HG03039 (cell line): ENCODE measurements around the gene HRH2.
"Not testable (repeated sequence)": the region's sequence is repeated elsewhere in the genome, so short reads cannot be mapped to it uniquely, and the experiment has no call there.

Experiments used
- ATAC-seq: cut with Tn5 transposase; IDR thresholded peaks from one replicate; pipeline ENCODE4 v1.9.1; 2021; ENCODE audit warnings: mild to moderate bottlenecking, moderate library complexity; ENCODE audit not compliant: unreplicated experiment

The HRH2 gene

GRCh38 chr5:175712681-175713085 lies 54.8 kb downstream of the HRH2 start:
- ATAC-seq, result no peak

DNA sequence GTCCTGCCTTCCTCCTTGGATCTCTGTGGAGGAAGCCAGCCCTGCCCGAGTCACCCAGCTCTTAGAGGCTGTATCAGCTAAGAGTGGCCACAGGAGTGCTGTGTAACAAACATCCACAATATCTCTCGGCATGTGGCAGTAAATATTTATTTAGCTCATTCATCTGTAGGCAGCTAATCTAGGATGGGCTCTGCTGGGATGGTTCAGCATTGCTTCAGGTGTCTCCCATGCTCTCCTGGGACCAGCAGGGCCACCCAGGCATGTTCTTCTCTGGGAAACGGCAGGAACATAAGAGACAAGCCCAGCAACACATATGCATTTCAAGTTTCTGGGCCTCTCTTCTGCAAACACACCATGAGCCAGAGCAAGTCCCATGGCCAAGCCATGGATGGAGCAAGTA lies 56.1 kb downstream of the HRH2 start:
- no peak for ATAC-seq

DNA sequence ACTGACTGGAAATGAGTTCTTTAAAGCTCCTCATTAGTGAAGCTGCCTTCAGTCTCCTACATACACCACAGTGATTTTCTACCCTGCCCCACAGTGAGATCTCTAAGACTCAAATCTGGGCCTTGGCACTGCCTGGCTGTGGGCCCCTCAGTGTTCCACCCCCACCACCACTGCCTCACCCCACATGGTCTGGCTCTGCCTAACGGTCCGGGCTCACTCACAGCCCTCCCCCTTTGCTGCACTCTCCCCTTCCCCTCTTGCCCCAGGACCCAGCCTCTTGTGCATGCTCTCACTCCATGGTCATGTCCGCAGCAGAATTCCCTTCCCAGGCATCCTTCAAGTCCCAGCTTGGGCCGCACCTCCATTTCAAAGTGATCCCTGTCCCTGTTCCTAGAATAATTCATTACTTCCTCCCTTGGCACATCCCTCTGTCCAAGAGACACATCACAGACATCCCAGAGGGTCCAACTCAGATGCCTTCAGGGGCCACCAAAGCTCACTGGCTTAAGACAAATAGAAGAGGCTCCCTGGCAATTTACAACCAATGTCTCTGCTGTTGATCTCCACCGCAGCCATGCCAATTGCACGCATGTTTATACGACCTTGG lies 56.7 kb downstream of the HRH2 start:
- no peak for ATAC-seq

DNA sequence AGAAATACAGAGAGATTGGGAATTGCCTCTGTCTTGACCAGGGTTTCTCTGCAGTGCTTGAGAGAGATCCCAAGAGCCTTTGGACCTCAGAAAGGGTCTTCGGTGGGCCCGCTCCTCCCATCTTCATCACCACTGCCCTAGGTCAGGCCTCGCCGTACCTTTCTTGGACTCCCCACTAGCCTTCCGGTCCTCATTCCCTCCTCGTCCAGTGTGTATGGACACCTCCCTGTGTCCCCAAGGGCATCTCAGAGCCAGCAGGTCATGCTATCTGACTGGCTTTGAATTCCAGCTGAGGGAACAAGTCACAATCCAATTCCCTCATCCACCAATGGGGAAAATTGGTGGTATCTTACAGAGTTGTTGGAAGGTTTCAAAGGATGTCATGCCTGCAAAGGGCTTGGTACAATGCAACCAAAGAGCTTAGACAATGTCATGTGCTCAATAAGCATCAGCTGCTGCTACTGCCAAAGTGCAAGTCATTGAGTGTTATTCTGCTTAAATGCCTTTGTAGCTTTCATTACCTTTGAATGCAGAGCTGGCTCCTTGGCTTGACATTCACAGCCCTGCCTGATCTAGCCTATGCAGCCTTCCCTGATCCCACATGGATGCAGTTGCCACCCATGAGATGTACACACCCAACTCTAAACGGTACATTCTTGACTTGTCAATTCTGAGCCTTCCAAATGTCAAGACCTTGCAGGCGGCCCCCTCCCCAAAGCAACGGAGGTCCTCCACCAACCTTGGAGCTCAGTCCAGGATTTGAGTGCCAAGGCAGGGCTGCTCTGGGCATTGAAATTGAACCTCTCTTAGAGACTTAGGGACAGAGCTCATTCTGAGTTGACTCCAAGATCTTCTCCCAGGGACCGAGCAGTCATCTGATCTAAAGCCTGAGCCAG lies 58.0 kb downstream of the HRH2 start:
- ATAC-seq, result no peak

DNA sequence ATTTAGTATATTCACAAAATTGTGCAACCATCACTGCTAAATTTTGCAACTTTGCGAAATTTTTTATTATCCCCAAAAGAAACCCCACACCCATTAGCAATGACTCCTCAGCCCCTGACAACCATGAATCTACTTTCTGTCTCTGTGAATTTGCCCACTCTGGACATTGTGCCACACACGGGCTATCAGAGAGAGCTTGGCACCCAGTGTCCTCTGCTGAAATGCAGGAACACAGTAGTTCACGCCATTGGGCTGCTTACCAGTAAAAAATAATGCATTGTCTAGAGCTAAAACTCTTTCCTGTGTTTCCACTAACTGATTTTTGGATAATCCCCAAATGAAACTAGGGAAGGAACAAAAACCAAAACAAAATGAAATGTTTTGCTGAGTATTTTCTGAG lies 60.0 kb downstream of the HRH2 start:
- ATAC-seq, result no peak

GRCh38 chr5:175718401-175719108 lies 60.7 kb downstream of the HRH2 start:
- ATAC-seq, result no peak

- ATAC-seq, result not testable (repeated sequence)
These were observed 61.2 kb downstream of the HRH2 start for GRCh38 chr5:175719109-175719432.

DNA sequence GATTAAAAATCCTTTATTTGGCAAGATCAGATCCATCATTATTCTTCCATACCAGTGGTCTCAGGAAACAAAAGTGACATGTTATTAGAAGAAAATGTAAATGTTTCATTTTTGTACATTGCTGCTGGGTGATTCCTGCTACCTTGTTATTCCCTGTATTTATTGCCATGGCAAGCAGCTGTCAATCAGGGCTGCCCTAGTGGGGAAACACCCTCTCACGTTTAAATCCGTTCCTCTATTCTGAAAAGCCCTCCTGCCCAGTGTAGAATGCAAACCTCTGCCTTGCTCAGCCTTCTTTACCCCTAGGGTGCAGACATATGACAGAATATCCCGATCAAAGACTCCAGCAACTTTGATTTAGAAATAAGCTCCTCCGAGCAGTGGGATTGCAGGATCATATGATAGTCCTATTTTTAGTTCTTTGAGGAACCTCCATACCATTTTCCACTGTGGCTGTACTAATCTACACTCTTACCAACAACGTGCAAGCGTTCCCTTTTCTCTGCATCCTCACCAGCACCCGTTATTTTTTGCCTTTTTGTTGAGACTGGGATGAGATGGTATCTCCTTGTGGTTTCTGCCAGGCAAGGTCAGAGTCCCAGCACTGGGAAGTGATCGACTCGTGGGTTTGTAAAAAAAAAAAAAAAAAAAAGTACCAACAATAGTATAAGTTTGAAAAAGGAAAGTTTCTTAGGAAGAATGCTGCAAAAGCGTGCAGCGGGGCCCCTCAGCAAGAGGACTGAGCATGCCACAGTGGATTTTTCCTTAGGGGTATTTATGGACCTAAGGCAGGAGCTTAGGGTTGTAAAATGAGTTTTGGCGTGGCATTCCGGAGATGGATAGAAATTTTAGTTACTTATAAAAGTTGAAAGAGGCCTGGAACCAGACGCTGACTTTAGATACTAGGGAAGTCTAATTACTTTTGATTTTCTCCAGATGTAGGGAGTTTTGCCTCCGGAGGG lies 66.7 kb downstream of the HRH2 start:
- ATAC-seq, result no peak

GRCh38 chr5:175728316-175728715 lies 70.4 kb downstream of the HRH2 start:
- no peak for ATAC-seq

DNA sequence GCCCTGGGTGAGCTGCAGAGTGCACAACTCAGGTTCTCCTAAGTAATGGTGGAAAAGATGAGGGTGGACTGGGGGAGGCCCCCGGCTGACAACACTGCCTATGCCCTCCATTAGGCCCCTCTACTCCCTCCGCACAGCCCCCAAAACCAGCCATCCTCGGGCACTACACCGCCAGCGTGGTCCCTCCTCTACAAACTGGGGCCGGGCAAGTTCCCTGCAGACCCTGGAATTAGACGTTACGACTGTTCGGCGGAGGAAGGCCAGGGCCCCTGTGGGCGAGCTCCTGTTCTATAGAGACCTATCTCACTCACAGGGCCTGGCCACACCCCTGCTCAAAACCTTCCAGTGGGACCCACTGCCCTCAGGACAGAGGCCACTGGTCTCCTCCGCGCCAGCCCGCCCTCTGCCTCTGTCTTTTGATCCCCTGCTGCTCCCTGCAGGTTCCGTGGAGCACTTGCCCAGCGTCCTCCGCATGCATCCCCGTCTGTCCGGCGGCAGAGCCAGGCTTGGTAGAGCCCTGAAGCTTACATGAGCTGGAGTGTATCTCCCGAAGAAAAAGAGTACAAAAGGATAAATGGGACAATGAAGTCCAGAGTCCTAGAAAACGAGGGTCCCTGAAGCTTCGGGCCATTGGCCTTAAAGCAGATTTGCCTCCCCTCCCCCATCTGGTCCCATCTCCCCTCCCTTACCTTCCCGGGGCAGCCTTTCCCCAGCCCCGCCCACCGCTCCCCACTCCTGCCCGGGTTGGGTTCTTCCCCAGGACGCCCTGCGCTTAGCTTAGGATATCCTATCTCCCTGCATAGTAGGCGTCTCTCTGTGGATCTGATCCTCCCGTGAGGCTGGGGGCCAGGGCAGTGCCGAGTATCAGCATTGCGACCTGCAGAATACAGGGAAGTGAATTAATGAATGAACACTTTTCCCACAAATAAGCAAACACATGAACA lies 71.3 kb downstream of the HRH2 start:
- no peak for ATAC-seq

DNA sequence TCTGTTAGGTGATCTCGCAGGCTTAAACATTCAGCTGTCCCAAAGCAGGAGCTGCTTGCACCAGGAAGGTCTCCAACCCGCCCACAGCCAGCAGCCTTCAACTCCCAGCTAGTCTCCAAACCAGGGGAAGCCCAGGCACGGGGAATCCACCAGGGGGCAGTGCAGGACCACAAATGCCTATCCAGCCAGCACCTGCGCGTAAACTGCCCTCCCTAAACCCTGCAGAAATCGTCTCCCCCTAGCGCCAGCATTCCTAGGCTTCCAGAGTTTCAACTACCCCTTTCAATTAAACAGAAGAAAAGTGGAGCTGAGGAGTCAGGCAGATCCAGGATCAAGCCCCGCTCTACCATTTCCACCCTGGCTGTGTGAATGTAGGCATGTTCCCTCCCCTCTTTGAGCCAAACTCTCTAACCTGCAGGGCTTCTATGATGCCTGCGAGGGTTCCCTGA lies 72.0 kb downstream of the HRH2 start:
- ATAC-seq, result peak; percentile 74

GRCh38 chr5:175731172-175731571 lies 73.3 kb downstream of the HRH2 start:
- ATAC-seq, result no peak

GRCh38 chr5:175731756-175732465 lies 74.0 kb downstream of the HRH2 start:
- ATAC-seq, result no peak

GRCh38 chr5:175733017-175733416 lies 75.1 kb downstream of the HRH2 start:
- ATAC-seq, result no peak

DNA sequence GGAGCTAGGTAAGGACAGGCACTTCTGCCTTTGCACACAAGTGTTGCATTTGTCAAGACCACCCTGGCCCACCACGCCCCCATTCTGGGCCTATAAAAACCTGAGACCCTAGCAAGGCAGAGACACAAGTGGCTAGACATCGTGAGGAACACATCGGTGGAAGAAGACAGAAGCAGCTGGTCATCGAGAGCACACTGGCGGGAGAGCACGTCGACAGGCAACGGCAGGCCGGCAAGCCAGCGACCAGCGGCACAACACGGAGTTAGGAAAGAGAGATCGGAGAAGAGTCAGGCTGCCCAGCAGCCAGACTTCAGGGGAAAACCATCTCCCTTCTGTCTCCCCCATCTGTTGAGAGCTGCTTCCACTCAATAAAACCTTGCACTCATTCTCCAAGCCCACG lies 76.1 kb downstream of the HRH2 start:
- ATAC-seq, result no peak

DNA sequence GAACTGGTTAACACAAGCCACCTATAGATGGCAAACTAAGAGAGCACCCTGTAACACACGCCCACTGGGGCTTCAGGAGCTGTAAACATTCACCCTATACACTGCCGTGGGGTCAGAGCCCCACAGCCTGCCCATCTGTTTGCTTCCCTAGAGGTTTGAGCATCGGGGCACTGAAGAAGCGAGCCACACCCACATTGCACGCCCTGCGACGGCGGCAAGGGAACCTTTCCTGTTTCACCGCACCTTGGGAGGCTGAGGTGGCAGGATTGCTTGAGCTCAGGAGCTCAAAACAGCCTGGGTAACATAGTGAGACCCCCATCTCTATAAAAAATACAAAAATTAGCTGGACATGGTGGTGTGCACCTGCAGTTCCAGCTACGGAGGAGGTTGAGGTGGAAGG lies 76.6 kb downstream of the HRH2 start:
- no peak for ATAC-seq

GRCh38 chr5:175735701-175736100 lies 77.8 kb downstream of the HRH2 start:
- ATAC-seq, result no peak

DNA sequence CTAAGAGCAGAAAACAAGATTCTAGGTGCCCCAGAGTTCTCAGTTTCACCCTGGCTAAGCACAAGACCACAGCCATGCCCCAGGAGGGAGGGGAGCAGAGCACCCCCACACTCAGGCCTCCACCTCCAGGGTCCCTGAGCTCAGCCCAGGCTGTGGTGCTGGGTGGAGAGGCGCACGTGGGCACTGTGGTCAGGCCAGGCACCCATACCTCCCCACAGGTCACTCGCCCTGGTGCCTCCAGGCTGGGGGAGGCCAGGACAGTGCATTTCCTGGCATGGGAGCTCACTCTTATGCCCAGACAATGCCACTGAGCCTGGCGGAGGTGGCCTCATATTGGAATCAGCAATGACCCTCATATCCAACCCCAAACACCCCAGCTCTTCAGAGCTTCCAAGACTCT lies 78.8 kb downstream of the HRH2 start:
- ATAC-seq, result no peak

DNA sequence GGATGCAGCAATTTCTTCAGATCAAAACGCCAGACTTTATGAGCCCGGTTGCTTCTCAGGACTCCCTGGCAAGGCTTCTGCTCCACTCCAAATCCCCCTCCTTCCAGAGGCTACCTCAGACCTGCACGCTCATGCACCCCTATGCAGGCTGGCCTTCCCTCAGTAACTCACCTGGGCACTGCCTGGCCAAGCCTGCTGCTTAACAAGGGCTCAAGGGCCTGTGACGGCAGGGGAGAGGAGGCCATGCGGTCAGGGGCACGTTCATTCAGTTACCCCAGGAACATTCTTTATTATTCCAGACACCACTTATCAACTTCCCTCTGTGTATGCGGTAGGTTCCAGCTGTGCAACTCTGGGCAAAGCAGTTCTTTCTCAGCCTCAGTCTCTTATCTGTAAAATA lies 79.6 kb downstream of the HRH2 start:
- ATAC-seq, result no peak
